Right lobe of liver (tissue), 4 donors: ENCODE measurements around the gene ADCY5.

Source experiments
- POLR2A ChIP-seq: fragments of 450-650 bp; IDR thresholded peaks from one replicate; pipeline ENCODE4 v1.6.1; 2017; ENCODE audit warnings: antibody characterized with exemption, mild to moderate bottlenecking
- TF ChIP-seq, protein P1 (sequence below), 4 donors: fragments of 200-600 bp in 3 of 4; fragments of 450-650 bp in 1 of 4; IDR thresholded peaks; one replicate each; pipeline versions ENCODE4 v1.5.1 to v1.8.0; 2016 to 2022; ENCODE audit warnings: antibody characterized with exemption in 4 of 4, mild to moderate bottlenecking in 2 of 4
- donor health status: DM: no; HTN: no; CAD: no.
- donor health status: DM: no; HTN: no; CAD: no.
- donor health status: DM: no; HTN: yes; CAD: no.

DNA sequence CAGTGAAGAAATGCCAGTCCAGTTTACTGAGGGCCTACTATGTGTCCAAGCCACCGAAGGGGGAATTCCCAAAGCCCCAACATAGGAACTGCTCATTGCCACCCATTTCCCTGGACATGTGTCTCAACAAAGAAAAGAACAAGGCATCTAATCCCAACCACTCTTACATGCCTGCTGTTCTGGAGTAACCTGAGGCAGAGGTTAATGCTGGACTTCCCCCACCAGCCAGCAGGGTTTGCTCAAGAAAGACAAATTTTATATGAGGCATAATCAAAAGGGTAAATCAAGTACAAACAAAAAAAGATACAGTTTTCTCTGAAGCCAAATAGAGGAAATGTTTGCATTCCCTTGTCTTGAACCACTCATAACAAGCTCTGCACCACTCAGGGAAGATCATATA is 4.1 kb downstream of the ADCY5 start:
- TF ChIP-seq, protein P1, sequence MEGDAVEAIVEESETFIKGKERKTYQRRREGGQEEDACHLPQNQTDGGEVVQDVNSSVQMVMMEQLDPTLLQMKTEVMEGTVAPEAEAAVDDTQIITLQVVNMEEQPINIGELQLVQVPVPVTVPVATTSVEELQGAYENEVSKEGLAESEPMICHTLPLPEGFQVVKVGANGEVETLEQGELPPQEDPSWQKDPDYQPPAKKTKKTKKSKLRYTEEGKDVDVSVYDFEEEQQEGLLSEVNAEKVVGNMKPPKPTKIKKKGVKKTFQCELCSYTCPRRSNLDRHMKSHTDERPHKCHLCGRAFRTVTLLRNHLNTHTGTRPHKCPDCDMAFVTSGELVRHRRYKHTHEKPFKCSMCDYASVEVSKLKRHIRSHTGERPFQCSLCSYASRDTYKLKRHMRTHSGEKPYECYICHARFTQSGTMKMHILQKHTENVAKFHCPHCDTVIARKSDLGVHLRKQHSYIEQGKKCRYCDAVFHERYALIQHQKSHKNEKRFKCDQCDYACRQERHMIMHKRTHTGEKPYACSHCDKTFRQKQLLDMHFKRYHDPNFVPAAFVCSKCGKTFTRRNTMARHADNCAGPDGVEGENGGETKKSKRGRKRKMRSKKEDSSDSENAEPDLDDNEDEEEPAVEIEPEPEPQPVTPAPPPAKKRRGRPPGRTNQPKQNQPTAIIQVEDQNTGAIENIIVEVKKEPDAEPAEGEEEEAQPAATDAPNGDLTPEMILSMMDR (IDR thresholded peaks at IDR 0.05): no peak
- no peak for TF ChIP-seq POLR2A
